ENCODE results near the gene NUDT2. TPM values are rescaled to one million over a fixed set of nuclear protein-coding genes. Genes with fewer than 3 reads are reported as not detected.
A peak's percentile ranks its signal among the peaks of the same experiment; 100 is the strongest.

NUDT2 gene
- total and polyA plus RNA-seq, 2 of the 4 experiments (the other 2 are of a cell fraction), result 36.6 to 45.0 TPM

DNA sequence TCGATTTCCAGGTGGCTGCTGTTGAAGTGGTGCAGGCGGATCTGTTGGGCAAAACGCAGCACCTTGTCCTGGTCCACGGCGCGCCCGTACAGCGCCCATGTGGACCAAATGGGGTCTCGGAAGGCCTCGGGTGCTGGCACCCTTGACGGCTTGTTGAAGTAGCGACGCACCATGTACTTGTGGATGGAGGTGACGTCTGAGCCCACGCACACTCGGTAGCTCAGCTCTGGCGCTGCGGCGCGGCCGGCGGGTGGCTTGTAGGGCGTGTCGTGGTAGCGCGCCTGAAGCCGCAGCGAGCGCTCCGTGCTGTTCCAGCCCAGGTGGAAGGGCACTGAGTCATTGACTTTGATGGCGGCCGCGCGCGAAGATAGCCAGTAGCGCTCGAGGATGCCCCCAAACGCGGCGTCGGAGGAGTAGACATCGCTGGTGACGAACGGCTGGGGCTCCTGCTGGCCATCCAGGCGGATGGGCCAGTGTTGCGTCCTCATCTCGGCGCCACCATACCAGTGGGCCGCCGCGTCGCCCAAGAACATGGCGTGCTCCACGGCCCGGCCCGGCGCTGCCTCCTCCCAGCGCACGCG lies 42.6 kb downstream of the NUDT2 start:
- in situ Hi-C loops (cut with MboI; ENCODE audit: low sequenced_read_pairs), result no loop called here
- H3K9ac ChIP-seq (ENCODE audit: low read depth, low read length), result no peak overlapping the region
- no peak overlapping the region for H4K5ac ChIP-seq (ENCODE audit: low read depth, low read length)

More for the DNA sequence above, 42.6 kb downstream of the NUDT2 start:
- peaks cover 2% of the 10 kb centered on the region; the same call in 1 of the 2 replicates for H3K4me1 ChIP-seq (ENCODE audit: control insufficient read depth, insufficient read depth, low read length)
- H2BK20ac ChIP-seq (ENCODE audit: low read depth, low read length), result no peak overlapping the region
- no peak for TF ChIP-seq RCOR1 (IDR thresholded peaks at IDR 0.05; ENCODE audit: insufficient replicate concordance, low read length)
- no peak for TF ChIP-seq CEBPB (IDR thresholded peaks at IDR 0.05; ENCODE audit: low read depth, low read length)
- no peak for TF ChIP-seq POLR2A (IDR thresholded peaks at IDR 0.05; ENCODE audit: low read depth, low read length)
- H3K9me3 ChIP-seq (ENCODE audit: control insufficient read depth, insufficient read depth, low read length), result peaks cover 12% of the 10 kb centered on the region; the same call in 1 of the 2 replicates
- H3K14ac ChIP-seq (replicated peaks; ENCODE audit: low read depth, low read length), result no peak overlapping the region
- H3K36me3 ChIP-seq (ENCODE audit: control insufficient read depth, insufficient read depth, low read length), result peaks cover 3% of the 10 kb centered on the region; the same call in 1 of the 2 replicates
- H2AK9ac ChIP-seq (replicated peaks; ENCODE audit: low read depth, low read length, poor library complexity), result no peak overlapping the region
- intact Hi-C loops (cut with micrococcal nuclease), result no loop called here
- dilution Hi-C loops (cut with HindIII; ENCODE audit: low sequenced_read_pairs, unreplicated experiment), result no loop called here
- H3K23ac ChIP-seq (ENCODE audit: low read depth, low read length), result no peak overlapping the region
- H2AK5ac ChIP-seq (ENCODE audit: low read depth, low read length), result no peak overlapping the region
- H3K9me1 ChIP-seq (ENCODE audit: insufficient read depth, low read length), result peaks cover 4% of the 10 kb centered on the region; the same call in 1 of the 2 replicates
- H3K79me1 ChIP-seq (ENCODE audit: low read depth in 1 of 2, low read length in 2 of 2), result no peaks in the 10 kb centered on the region
- no peak for ATAC-seq (ENCODE audit: low read depth)
- H2BK120ac ChIP-seq (ENCODE audit: low read depth, low read length), result no peak overlapping the region
- 64% methylated on average over 50 of the region's 60 CpGs; no CpG with 5 or more reads in 1 of the 2 experiments for WGBS, 2 experiments (ENCODE audit: extremely low coverage in 2 of 2, insufficient read length in 1 of 2)
- POLR2A ChIA-PET (ENCODE audit: unreplicated experiment), result no interaction called here
- no peak overlapping the region for H3K4me2 ChIP-seq (ENCODE audit: low read depth, low read length)
- H3K4me3 ChIP-seq (ENCODE audit: insufficient read depth, low read depth, low read length), result no peak overlapping the region
- DNase-seq, result no peak
- no peak overlapping the region for H3K18ac ChIP-seq (ENCODE audit: low read depth, low read length)
- no peaks in the 10 kb centered on the region; the same call in 1 of the 2 replicates for H4K20me1 ChIP-seq (ENCODE audit: insufficient read depth, low read length)
- H3K27ac ChIP-seq (ENCODE audit: insufficient read depth, low read length), result no peak overlapping the region
- CTCF ChIA-PET, result no interaction called here
- H2BK5ac ChIP-seq (ENCODE audit: low read depth, low read length, poor library complexity, severe bottlenecking), result no peak overlapping the region
- no peak overlapping the region for H3K4ac ChIP-seq (ENCODE audit: low read depth, low read length)
- H2BK15ac ChIP-seq (ENCODE audit: low read depth, low read length), result no peak overlapping the region
- peak overlapping the region; percentile 85 for H2AFZ ChIP-seq (replicated peaks; ENCODE audit: low read length, poor library complexity)
- BruUV-seq (replicated peaks), result no TSS peak
- H3K27me3 ChIP-seq (ENCODE audit: control insufficient read depth, insufficient read depth, low read length), result peaks cover 26% of the 10 kb centered on the region; the same call in 1 of the 2 replicates
- no peak overlapping the region for H3K56ac ChIP-seq (ENCODE audit: extremely low read depth, insufficient read depth, low read length)
- no peak overlapping the region for H4K8ac ChIP-seq (ENCODE audit: low read depth in 2 of 2, low read length in 2 of 2)
- no peak overlapping the region for H4K91ac ChIP-seq (ENCODE audit: insufficient read depth, low read depth, low read length)
